HepG2 (cell line): ENCODE measurements around the gene KIF19. TPM values are rescaled to one million over a fixed set of nuclear protein-coding genes. Genes with fewer than 3 reads are reported as not detected.

Experiments used
- ATAC-seq: fragments of 200-7000 bp; cut with Tn5 transposase; 3 replicates; pipeline ENCODE4 v1.9.1; 2020; ENCODE audit warnings: mild to moderate bottlenecking, moderate library complexity
- BruUV-seq: library from RNA; stranded (reverse); fragments of 400-500 nt; replicated peaks from 2 replicates; lab custom pipeline; 2021; lab: Mats Ljungman, UMichigan
- CTCF ChIA-PET: fragments of 300-600 bp; formaldehyde crosslinking; extraction: SDS; loops from one replicate; lab custom pipeline; 2021; ENCODE audit warnings: low total read pairs, inconsistent platforms, low intra/inter-chr PET ratio; lab: Yijun Ruan, JAX
- POLR2A ChIA-PET: fragments of 350-600 bp; sonication (Branson Sonifier 250); formaldehyde crosslinking; loops from one replicate; lab custom pipeline; 2020; ENCODE audit warnings: antibody characterized with exemption, inconsistent platforms; lab: Yijun Ruan, JAX
- DNase-seq: peaks from one replicate; pipeline ENCODE4 v3.0.0-alpha.2; 2015; ENCODE audit warnings: low spot score
- FAIRE-seq: peaks from 3 replicates; lab custom pipeline; 2011; peaks lifted over from hg19 to GRCh38; lab: Jason Lieb, UNC
- H2AFZ ChIP-seq: one replicate; pipeline ENCODE4 v1.6.1; 2011; ENCODE audit warnings: low read length, inconsistent platforms
- H3K27ac ChIP-seq: fragments of 300-600 bp; 3 replicates; pipeline ENCODE4 v1.8.0; 2011; ENCODE audit warnings: mixed run types, mild to moderate bottlenecking, mixed read lengths, low read length, inconsistent platforms; ENCODE audit not compliant: insufficient read depth; ENCODE audit errors: extremely low read length
- H3K27me3 ChIP-seq, 2 experiments: fragments of 200-600 bp in 1 of 2; 2 replicates in 1 of 2; 3 replicates in 1 of 2; pipeline versions ENCODE4 v1.6.0 to v1.8.0; 2011; ENCODE audit warnings: low read length in 2 of 2, mild to moderate bottlenecking in 2 of 2, moderate library complexity in 2 of 2, inconsistent platforms in 1 of 2; ENCODE audit not compliant: insufficient read depth in 2 of 2, control insufficient read depth in 1 of 2
- H3K36me3 ChIP-seq, 2 experiments: fragments of 200-600 bp in 1 of 2; replicated peaks in 1 of 2; 2 replicates in 1 of 2; 3 replicates in 1 of 2; pipeline versions ENCODE4 v1.5.1 to v1.8.0; 2011; ENCODE audit warnings: low read length in 2 of 2, inconsistent platforms in 1 of 2; ENCODE audit not compliant: insufficient read depth in 2 of 2, control insufficient read depth in 1 of 2
- H3K4me1 ChIP-seq: 2 replicates; pipeline ENCODE4 v1.5.1; 2012; ENCODE audit warnings: low read length, inconsistent platforms; ENCODE audit not compliant: insufficient read depth
- H3K4me2 ChIP-seq: 2 replicates; pipeline ENCODE4 v1.6.0; 2011; ENCODE audit warnings: low read depth, low read length, inconsistent platforms
- H3K4me3 ChIP-seq, 3 experiments: fragments of 200-600 bp in 1 of 3; sonication (generic), shearing (Covaris generic) in 1 of 3; replicated peaks in 1 of 3; 2 replicates each; pipeline ENCODE4 v1.5.1; 2011 to 2016; ENCODE audit warnings: low read length in 3 of 3, inconsistent platforms in 2 of 3, low read depth in 2 of 3, mild to moderate bottlenecking in 2 of 3, control low read depth in 1 of 3, mixed read lengths in 1 of 3; ENCODE audit not compliant: insufficient read depth in 1 of 3
- H3K79me2 ChIP-seq: one replicate; pipeline ENCODE4 v1.6.1; 2011; ENCODE audit warnings: low read length, inconsistent platforms; ENCODE audit not compliant: insufficient read depth
- H3K9ac ChIP-seq: 2 replicates; pipeline ENCODE4 v1.6.0; 2011; ENCODE audit warnings: mild to moderate bottlenecking, low read depth, low read length, inconsistent platforms; ENCODE audit not compliant: insufficient read depth
- H3K9me3 ChIP-seq: 2 replicates; pipeline ENCODE4 v1.5.1; 2012; ENCODE audit warnings: mild to moderate bottlenecking, low read length
- H4K20me1 ChIP-seq: 2 replicates; pipeline ENCODE4 v1.6.0; 2011; ENCODE audit warnings: inconsistent platforms, mild to moderate bottlenecking, low read length, moderate library complexity; ENCODE audit not compliant: insufficient read depth
- ARID4A ChIP-seq: sonication (generic); formaldehyde crosslinking; IDR thresholded peaks from 2 replicates; pipeline ENCODE4 v1.5.0; 2020; ENCODE audit warnings: mild to moderate bottlenecking, missing genetic modification reagents, borderline replicate concordance
- CHD4 ChIP-seq: fragments of 200-600 bp; sonication (generic); IDR thresholded peaks from 2 replicates; pipeline ENCODE4 v1.7.0; 2017; ENCODE audit warnings: mild to moderate bottlenecking, low read length, borderline replicate concordance
- EZH2 ChIP-seq: conservative IDR thresholded peaks from 2 replicates; pipeline ENCODE4 v1.6.1; 2012; ENCODE audit warnings: mild to moderate bottlenecking, low read depth, low read length, moderate library complexity
- GZF1 ChIP-seq: sonication (generic); formaldehyde crosslinking; IDR thresholded peaks from 2 replicates; pipeline ENCODE4 v1.5.1; 2020; ENCODE audit warnings: mild to moderate bottlenecking, missing genetic modification reagents
- NPAS2 ChIP-seq: sonication (generic); formaldehyde crosslinking; IDR thresholded peaks from 2 replicates; pipeline ENCODE4 v1.8.0; 2022; ENCODE audit warnings: mild to moderate bottlenecking, missing genetic modification reagents, borderline replicate concordance
- PLRG1 ChIP-seq: fragments of 450-650 bp; conservative IDR thresholded peaks from 2 replicates; pipeline ENCODE4 v1.6.1; 2016
- RBAK ChIP-seq: sonication (generic); formaldehyde crosslinking; IDR thresholded peaks from 2 replicates; pipeline ENCODE4 v1.5.1; 2020; ENCODE audit warnings: mild to moderate bottlenecking, missing genetic modification reagents
- RFX3 ChIP-seq: IDR thresholded peaks from 2 replicates; pipeline ENCODE4 v1.6.1; 2016; ENCODE audit warnings: missing biosample characterization, missing genetic modification reagents
- SRSF4 ChIP-seq: fragments of 200-400 bp; formaldehyde crosslinking; IDR thresholded peaks from one replicate; pipeline ENCODE4 v1.6.1; 2018; ENCODE audit warnings: mild to moderate bottlenecking, low read depth, low read length, moderate library complexity; ENCODE audit not compliant: poor library complexity, severe bottlenecking
- STAT5B ChIP-seq: sonication (generic); formaldehyde crosslinking; IDR thresholded peaks from 2 replicates; pipeline ENCODE4 v1.4.0; 2020; ENCODE audit warnings: missing genetic modification reagents
- ZFX ChIP-seq: sonication (generic); formaldehyde crosslinking; IDR thresholded peaks from 2 replicates; pipeline ENCODE4 v1.4.0; 2020; ENCODE audit warnings: mild to moderate bottlenecking, low read depth, missing genetic modification reagents, moderate library complexity
- ZNF260 ChIP-seq: sonication (generic); formaldehyde crosslinking; IDR thresholded peaks from 2 replicates; pipeline ENCODE4 v1.4.0; 2020; ENCODE audit warnings: missing genetic modification reagents, low read depth, mild to moderate bottlenecking, borderline replicate concordance
- ZNF44 ChIP-seq: sonication (generic); formaldehyde crosslinking; IDR thresholded peaks from 2 replicates; pipeline ENCODE4 v1.5.1; 2020; ENCODE audit warnings: mild to moderate bottlenecking, missing genetic modification reagents
- ZNF562 ChIP-seq: sonication (generic); formaldehyde crosslinking; IDR thresholded peaks from 2 replicates; pipeline ENCODE4 v1.8.0; 2022; ENCODE audit warnings: missing genetic modification reagents, borderline replicate concordance
- ZNF574 ChIP-seq: sonication (generic); formaldehyde crosslinking; IDR thresholded peaks from 2 replicates; pipeline ENCODE4 v1.4.0; 2020; ENCODE audit warnings: missing genetic modification reagents
- WGBS: methylation state at CpG from one replicate; pipeline ENCODE4 v1.1.6; 2017; ENCODE audit warnings: low lambda C conversion rate; 5-methylcytosine and 5-hydroxymethylcytosine counted together
- in situ Hi-C: cut with HindIII; loops from 2 replicates; pipeline ENCODE4 v1.10.0; 2017; ENCODE audit warnings: low pct_unique_long_range_greater_than_20kb; ENCODE audit not compliant: extremely low pct_ligation_motif_present
- intact Hi-C: fragments of 100-400 bp; cut with micrococcal nuclease; formaldehyde crosslinking; loops from one replicate; pipeline ENCODE4 v1.10.0; 2022; ENCODE audit not compliant: unreplicated experiment
- polyA plus RNA-seq, 8 experiments: library from polyadenylated mRNA; depleted of rRNA in 3 of 8; stranded (reverse) in 7 of 8; unstranded in 1 of 8; fragments of >200 nt; fragmentation: Illumina TruSeq in 4 of 8; extraction: Trizol in 4 of 8; gene quantifications; 2 replicates each; pipeline versions ENCODE4 v1.2.1 to v1.2.3, GENCODE V29; 2011 to 2016; ENCODE audit warnings: low read depth in 4 of 8, missing spikeins in 1 of 8, mixed read lengths in 1 of 8; ENCODE audit not compliant: insufficient read depth in 1 of 8
- total RNA-seq, 5 experiments: library from RNA; depleted of rRNA; stranded (reverse); fragments of >200 nt; fragmentation: Illumina TruSeq; extraction: Trizol; gene quantifications; 2 replicates each; pipeline ENCODE4 v1.2.3, GENCODE V29; 2016; ENCODE audit warnings: low read depth in 1 of 5

Gene KIF19
- total and polyA plus RNA-seq, 2 of the 13 experiments (the other 11 are each of a cell fraction or from before 2014, with no cell fraction given) = not detected

GRCh38 chr17:74299226-74300009, 26.6 kb upstream of the KIF19 start:
- ChIA-PET POLR2A (no interaction called here), CTCF (no interaction called here)
- Histone ChIP-seq H3K36me3 (no peaks in the 10 kb centered on the region), H3K9ac (no peak overlapping the region), H3K9me3 (no peaks in the 10 kb centered on the region), H3K4me3 (no peak overlapping the region), H3K79me2 (no peaks in the 10 kb centered on the region), H3K27ac (no peak overlapping the region), H3K27me3 (peaks cover 10 to 18% of the 10 kb centered on the region in 2 experiments), H3K4me1 (peaks cover 8% of the 10 kb centered on the region; the same call in 1 of the 2 replicates), H3K4me2 (no peak overlapping the region), H2AFZ (no peak overlapping the region), H4K20me1 (no peaks in the 10 kb centered on the region)
- ATAC-seq (no peak), FAIRE-seq (no peak), DNase-seq (no peak)
- no TSS peak for BruUV-seq
- in situ Hi-C loops (loop anchor here (5.0 kb wide), 1 partner anchor 53 kb away; no protein-coding TSS in a partner anchor), intact Hi-C loops (loop anchor here (10.0 kb wide), 1 partner anchor 195 kb away; no protein-coding TSS in a partner anchor)
- 5% methylated on average over 10 of the region's 11 CpGs for WGBS
- TF ChIP-seq ZNF260 (CRISPR knock-in tag) = no peak
- TF ChIP-seq RFX3 = no peak
- TF ChIP-seq EZH2 = no peak
- no peak for TF ChIP-seq RBAK (CRISPR knock-in tag)
- TF ChIP-seq NPAS2 (CRISPR knock-in tag) = no peak
- TF ChIP-seq ZFX = no peak
- TF ChIP-seq GZF1 = no peak
- no peak for TF ChIP-seq ARID4A (CRISPR knock-in tag)
- no peak for TF ChIP-seq ZNF562 (CRISPR knock-in tag)
- no peak for TF ChIP-seq SRSF4
- no peak for TF ChIP-seq ZNF44 (CRISPR knock-in tag)
- TF ChIP-seq CHD4 = no peak
- no peak for TF ChIP-seq STAT5B (CRISPR knock-in tag)
- TF ChIP-seq ZNF574 (CRISPR knock-in tag) = no peak
- no peak for TF ChIP-seq PLRG1
